HG02943 (cell line): ENCODE results near the gene ADARB2.
A peak's percentile ranks its signal among the peaks of the same experiment; 100 is the strongest.

Experiments
- ATAC-seq: cut with Tn5 transposase; IDR thresholded peaks from one replicate; pipeline ENCODE4 v1.9.1; 2021; ENCODE audit warnings: mild to moderate bottlenecking, low read depth, moderate library complexity; ENCODE audit not compliant: unreplicated experiment

Gene ADARB2

DNA sequence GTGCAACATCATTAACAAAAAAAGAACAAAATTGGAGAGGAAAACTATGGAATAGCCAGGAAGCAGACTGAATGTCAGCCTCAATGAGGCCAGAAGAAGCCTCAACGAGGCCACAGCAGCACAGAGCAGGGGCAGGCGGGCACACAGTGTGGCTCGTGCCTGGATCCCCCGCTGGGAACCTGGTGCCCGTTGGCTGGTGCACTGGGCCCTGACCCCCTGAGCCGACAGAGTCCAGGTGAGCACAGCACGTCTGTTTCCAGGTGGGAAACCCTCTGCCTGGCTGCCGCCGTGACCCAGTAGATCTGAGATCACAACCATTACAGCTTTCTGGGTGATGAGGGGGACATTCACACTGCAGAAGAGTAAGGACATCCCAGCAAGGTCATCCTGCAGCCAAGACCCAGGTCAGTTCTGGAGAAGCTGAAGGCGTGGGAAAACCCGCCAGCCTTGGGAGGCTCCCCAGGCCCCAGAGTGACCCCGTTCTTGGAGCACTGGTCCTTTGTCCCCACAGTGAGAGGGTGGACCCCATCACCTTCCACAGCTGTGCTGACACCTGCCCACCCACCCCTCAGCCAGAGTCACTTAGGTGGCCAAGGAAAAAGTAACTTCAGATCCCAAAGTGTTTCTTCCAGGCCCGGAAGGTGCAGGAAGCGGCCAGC lies 222.1 kb downstream of the ADARB2 start:
- ATAC-seq: no peak

DNA sequence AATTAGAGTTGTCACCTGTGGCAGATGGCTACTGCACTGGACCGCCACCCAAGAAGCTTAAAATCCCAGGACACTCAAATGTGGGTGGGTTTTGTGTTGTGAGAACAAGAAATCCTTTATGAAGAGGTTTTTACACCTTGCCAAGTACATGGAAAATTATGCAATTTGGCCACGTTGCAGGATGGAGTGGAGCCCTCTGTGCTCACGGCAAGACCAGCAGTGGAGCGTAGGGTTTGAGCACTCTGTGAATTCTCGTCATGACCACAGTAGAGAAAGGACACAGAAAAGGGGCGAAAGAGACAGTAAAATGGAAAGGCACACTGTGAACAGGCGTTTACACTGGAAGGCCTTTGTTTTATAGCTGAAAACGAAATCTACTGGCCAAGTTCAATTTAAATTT lies 222.6 kb downstream of the ADARB2 start:
- ATAC-seq: no peak

DNA sequence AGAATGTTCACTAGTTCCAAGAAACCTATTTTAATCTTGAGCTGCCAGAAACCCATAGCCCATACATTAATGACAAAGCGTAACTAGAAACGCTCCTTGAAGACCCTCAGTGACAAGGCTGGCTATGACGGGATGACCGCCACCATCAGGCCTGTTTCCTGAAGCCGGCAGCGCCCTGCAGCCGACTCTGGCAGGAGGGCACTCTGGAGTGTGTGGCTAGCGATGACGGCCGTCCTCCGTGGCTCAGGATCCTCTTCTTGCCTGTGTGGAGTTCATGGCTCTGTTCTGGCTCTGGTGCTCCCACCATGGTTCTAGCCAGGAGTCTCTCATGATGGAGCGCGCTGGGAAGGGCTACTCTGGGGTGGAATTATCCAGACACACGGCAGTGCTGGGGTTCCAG lies 224.1 kb downstream of the ADARB2 start:
- ATAC-seq: no peak

DNA sequence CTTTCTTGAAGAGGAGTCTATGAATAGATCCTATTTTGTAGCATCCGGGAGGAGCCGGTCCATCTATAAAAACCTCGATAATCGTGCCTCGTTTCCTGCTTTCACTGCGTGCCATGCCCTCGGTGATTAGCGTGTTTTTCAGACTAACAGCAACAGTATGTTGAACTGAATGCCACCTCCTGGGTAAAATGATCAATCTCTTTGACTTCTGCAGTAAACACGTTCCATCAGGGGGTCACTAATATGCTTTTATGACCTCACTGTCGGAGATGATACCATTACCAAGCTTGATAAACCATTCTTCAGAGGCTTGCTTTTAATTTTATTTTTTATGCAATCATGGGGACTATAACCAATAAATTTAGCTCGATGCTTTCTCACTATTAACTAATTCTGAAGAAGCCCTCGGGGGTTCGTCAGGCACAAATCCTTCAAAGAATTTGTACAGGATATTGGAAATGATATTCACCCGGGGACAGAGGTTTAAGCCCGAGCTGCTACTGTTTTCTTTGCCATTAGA lies 228.3 kb downstream of the ADARB2 start:
- ATAC-seq: no peak

DNA sequence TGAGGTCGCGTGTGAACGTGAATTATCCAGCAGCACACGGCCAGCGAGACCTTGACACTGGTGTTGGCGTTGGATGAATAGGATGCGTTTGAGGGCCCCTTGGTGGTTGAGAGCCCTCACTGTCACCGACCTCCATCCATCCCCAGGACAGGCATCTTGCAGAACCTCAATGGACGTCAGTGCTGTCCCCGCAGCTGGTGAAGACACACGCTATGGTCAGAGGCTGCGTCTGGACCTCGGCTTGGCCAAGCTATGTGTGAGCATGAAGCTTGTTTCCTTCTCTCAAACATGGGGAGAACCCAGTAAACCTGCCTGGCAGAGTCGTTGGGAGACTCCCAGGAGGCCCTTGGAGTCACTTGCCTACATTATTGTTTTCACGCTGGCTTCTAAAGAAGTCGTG lies 229.2 kb downstream of the ADARB2 start:
- no peak for ATAC-seq

DNA sequence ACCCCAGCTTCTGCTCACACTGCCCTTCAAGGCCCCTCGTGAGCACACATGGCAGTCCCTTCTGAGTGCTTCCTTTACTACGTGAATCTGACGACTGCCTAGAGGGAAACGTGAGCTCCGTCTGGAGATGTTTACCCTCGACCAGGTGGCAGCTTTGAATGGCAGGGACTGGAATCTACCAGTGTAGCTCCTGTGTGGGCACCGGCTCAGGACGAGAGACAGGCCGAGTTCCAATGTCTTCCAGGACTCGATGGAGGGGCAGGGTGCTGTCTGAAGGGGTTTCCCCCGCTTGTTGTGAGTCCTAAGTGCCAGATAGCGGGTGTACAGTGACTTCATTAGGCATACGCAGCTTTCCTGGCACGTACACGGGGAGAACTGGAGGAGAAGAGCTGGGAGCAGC lies 229.9 kb downstream of the ADARB2 start:
- no peak for ATAC-seq

DNA sequence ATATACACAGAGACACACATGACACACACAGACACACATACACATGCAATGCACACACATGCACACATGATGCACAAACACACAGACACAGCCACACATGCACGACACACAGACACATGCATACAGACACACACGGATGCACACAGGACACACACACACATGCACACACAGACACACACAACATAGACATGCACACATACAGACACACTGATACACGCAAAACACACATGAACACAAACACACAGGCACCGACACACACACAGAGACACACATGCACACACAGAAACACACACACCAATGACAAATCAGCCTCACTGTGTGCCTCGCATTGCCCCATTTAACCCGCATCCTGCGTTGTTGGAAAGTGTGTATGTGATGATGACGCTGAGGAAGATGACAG lies 232.4 kb downstream of the ADARB2 start:
- ATAC-seq: no peak

DNA sequence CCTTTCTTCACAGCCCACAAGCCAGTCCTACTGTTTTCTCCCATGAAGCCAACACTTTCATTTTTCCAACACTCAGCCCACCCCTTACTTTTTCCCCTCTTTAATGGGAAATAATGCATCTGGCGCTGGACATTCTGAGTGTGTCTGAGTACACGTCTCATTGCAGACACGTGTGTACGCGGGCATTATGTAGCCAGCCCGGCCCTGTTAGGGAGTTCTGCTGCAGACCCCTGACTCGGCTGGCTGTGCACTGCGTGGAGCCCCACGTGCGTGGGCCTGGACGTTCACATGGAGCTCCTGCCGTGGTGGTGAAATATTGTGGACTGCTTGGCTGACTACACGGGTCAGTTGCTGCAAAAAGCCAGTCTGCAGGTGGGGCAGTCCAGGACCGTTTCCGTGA lies 233.0 kb downstream of the ADARB2 start:
- no peak for ATAC-seq

DNA sequence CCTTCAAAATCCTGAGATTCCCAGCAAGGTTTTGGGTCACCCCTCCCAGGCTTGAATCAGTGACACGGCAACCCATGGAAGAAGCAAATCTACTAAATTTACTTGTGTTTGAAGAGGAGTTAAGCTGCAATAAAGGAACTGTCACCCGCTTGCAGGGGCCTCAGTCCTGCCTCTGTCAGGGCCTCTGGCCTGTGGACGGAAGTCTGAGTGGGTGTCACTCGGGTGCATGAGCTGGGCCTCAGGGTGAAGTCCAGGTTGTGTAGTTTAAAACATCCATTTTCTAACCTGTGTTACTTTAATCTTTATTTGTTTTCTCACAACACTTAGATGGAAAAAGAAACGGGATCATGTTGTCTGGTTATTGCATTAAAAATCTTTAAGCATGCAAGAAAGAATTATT lies 234.9 kb downstream of the ADARB2 start:
- no peak for ATAC-seq

DNA sequence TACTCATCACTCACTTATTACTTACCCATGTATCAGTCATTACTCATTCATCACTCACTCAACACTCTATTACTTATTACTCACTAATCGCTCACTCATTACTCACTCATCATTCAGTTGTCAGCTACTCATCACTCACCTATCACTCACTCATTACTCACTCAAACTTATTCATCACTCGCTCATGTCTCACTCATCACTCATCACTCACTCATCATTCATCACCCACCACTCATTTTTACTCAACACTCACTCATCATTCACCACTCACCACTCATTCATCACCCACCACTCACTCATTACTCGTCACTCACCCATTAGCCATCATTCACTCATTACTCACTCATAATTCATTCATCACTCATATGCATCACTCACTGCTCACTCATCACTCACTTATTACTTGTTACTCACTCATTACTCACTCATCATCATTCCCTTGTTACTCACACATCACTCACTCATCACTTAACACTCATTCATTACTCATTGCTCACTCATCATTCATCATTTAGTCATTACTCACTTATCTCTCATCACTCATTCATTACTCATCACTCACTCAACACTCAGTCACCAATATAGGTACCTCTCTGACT lies 237.9 kb downstream of the ADARB2 start:
- no peak for ATAC-seq

DNA sequence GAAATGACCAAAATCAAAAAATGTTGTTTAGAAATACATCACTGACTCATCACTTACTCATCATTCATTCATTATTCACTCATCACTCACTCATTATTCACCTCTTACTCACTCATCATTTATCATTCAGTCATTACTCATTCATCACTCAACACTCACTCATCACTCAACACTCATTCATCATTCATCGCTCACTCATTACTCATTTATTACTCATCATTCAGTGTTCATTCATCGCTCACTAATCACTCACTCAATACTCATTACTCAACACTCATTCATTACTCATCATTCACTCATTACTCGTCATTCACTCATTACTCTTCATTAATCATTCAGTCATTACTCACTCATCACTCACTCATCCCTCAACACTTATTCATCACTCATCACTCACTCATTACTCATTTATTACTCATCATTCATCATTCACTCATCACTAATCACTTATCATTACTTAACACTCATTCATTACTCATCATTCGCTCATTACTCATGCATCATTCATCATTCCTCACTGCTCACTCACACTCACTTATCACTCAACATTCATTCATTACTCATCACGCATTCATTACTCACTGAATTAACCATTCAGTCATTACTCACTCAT lies 238.5 kb downstream of the ADARB2 start:
- no peak for ATAC-seq

DNA sequence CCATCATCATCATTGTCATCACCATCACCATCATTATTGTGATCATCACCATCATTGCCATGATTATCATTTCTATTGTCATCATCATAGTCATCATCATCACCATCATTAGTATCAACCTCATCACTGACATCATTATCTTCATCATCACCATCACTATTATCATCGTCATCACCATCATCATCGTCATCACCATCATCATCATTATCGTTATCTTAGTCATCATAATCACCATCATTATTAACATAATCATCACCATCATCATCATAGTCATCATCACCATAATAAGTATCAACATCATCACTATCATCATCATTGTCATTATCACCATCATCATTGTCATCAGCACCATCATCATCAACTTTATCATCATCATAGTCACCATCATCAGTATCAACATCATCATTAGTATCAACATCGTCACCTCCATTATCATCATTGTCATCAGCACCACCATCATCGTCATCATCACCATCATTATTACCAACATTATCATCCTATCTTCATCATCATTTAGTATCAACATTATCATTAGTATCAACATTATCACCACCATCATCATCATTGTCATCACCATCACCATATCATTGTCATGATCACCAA lies 241.3 kb downstream of the ADARB2 start:
- ATAC-seq: no peak

DNA sequence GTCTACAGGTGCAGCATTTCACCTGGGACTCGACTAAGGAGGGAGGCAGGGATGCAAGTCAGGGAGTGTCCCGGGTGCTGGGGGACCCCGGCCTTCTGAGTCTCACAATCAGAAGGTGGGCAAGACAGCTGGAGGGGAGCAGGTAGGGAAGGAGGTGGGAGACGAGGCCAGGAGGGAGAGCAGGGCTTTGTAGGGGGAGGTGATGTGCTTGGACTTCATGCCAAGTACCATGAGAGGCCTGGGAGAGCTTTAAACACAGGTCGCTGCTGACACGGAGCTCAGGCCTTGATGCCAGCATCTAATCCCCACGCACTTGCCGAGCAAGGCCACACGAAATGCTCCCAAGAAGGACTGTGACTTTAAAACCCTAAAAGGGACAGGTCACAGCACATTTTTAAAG lies 244.7 kb downstream of the ADARB2 start:
- no peak for ATAC-seq

DNA sequence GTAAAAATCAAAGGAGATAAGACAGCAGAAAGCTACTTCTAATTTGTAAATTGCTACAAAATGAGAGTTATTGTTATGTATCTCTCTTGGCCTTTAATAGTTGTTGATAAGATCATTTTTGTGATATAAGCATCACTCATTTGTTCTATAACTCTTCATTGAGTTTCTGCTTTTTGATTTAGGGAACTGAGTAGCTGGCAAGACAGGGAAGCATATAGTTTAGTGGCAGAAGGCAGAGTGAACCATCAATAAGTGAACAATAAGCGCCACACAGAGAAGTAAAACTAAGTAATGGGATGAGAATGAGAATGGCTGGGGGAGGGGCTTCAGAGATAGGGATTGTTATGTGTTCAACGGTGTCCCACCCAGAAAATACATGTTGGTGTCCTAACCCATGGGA lies 245.4 kb downstream of the ADARB2 start:
- ATAC-seq: no peak

DNA sequence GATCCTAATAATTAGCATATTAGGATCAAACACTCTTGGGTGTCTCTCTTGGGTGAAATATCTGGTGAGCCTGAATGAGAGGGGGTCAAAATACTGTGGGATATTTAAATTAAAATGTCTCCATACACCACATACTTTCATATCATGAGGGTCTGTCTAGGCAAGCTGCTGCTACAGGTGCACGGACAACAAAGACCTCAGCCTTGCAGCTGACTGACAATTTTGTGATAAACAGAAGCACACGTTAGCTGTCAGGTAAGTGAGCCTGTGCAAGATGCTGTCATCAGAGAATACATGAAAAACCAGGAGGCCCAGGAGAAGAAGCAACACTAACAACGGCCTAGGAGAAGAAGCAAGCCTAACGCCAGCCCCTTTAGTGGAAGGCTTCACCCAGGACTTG lies 247.5 kb downstream of the ADARB2 start:
- ATAC-seq: no peak

DNA sequence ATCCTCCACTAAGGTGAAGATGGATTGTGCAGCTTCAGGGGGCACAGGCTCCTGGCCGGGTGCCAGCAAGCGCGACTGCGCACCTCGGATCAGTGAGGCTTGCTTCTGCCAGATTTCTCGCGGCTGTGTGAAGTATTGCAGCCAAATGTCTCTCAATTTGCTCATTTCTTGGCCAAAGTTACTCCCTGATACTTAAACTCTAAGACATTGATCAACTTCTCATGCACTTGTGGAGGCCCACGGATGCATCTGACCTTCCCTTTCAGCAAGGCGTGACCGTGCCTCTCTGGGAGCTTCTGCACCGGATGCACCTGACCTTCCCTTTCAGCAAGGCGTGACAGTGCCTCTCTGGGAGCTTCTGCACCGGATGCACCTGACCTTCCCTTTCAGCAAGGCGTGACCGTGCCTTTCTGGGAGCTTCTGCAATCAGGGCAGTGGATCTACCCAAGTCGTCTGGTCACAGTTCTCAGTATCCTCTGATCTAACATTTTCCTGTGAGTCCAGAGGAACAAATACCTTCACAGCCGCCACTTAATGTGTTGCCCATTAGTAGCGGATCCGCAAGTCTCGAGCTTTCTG lies 248.3 kb downstream of the ADARB2 start:
- peak; percentile 98 for ATAC-seq

DNA sequence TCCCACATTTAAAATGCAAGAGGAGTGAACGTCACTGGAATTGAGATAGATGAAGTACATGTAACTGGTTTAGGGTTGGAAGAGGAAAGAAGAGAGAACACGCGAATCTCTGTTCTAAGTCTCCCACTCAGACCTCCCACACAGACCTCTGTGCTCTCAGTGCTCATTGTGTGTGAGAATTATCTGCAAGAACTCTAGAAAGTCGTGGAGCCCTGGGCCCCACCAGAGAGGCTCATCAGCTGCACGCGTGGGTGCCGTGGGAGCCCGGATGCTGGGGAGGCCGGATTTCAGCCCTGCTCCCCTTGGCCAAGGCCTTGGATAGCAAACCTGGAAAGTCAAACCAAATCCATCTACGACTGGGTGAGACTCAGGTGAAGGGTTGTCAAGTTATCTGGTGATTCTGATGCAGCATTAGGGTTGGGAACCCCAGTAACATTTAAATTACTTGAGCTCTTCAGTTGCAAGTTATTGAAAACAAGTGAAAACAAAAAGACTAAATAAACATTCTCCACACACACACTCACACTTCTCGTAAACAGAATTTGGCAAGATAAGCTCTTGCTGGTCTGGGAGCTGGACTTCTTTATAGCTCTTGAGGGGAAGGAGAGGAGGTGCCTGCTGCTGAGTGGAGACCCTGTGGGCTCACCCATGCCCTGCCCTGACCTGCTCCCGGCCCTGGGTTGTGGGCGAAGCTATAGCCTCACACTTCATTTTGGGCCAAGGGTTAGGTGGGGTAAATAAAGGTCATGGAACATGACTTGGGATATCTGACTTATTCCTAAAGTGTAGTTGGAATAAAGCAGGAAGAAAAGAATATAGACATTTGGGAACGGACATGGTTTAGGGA lies 250.3 kb downstream of the ADARB2 start:
- no peak for ATAC-seq

DNA sequence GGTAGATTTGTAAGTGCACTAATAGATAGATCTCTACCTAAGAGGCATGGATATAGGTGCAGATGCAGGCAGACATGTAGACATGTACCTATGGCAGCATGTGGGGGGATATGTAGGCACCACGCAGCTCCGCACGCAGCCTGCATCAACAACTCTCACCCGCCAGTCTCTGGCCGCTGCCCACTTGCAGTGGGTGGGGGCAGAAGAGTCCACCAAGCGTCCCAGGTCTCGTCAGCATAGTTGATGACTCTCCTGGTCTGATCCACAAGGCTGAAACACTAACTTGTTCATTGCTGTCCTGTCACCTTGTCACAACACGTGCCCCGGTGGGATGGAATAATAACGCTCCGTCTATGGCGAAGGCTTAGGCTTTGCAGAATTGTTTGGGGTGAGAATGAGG lies 252.0 kb downstream of the ADARB2 start:
- ATAC-seq: no peak

DNA sequence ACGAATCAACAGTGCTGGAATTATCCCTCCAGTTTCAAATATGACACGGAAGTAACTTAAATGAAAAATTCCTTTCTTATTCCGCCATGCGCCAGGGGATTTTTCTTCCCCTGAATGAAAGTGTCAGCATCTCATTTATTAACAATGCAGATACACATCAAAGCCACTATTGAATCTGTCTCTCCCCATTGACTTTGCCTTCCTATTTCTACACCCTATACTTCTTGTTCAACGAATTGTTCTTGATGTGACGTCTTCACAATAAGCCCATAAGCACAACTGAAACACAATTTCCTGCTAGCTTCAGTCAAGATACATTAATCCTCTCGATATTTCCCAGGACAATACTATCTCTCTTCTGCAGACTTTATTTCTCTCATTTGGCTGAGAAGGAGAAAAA lies 253.5 kb downstream of the ADARB2 start:
- no peak for ATAC-seq

DNA sequence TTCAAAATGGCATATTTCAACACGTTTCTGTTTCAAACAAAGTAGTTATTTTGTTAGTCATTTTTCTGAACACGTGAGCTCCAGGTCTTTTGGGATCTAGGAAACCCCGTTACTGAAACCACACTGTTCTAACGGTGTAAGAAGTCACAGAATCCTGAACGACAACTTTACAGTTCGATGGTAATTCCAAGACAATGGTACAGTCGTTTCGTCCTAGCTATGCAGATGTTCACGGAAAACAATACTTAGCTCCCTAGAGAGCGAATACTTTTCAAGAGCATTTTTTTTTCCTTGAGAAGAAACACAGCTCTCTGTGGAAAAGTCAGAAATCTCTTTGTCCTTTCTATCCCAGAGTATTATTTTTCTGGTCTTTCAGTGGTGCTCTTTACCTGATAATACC lies 254.1 kb downstream of the ADARB2 start:
- ATAC-seq: no peak
